ENCODE measurements around the gene DLGAP1. TPM values are rescaled to one million over a fixed set of nuclear protein-coding genes. Genes with fewer than 3 reads are reported as not detected.

DLGAP1 gene
- total and polyA plus RNA-seq, 2 of the 4 experiments (the other 2 are of a cell fraction), result under 0.01 to 0.09 TPM

- no peak overlapping the region for H4K91ac ChIP-seq (ENCODE audit: insufficient read depth, low read depth, low read length)
- in situ Hi-C loops (cut with MboI; ENCODE audit: low sequenced_read_pairs) (no loop called here), intact Hi-C loops (cut with micrococcal nuclease) (no loop called here), dilution Hi-C loops (cut with HindIII; ENCODE audit: low sequenced_read_pairs, unreplicated experiment) (no loop called here)
- no peak overlapping the region for H3K56ac ChIP-seq (ENCODE audit: extremely low read depth, insufficient read depth, low read length)
- no peak for ATAC-seq (ENCODE audit: low read depth)
- H3K27ac ChIP-seq (ENCODE audit: insufficient read depth, low read length), result no peak overlapping the region
- no peaks in the 10 kb centered on the region for H3K9me1 ChIP-seq (ENCODE audit: insufficient read depth, low read length)
- BruUV-seq (replicated peaks), result no TSS peak
- H2AK9ac ChIP-seq (replicated peaks; ENCODE audit: low read depth, low read length, poor library complexity), result no peak overlapping the region
- TF ChIP-seq FOS (IDR thresholded peaks at IDR 0.05; ENCODE audit: low read depth, low read length) (no peak), NFE2L2 (IDR thresholded peaks at IDR 0.05; ENCODE audit: low read depth, low read length) (no peak), MXI1 (IDR thresholded peaks at IDR 0.05; ENCODE audit: borderline replicate concordance, low read depth, low read length) (no peak), MAZ (IDR thresholded peaks at IDR 0.05; ENCODE audit: borderline replicate concordance, low read depth, low read length) (no peak), CEBPB (IDR thresholded peaks at IDR 0.05; ENCODE audit: low read depth, low read length) (no peak), BHLHE40 (IDR thresholded peaks at IDR 0.05; ENCODE audit: low read depth, low read length) (no peak), RCOR1 (IDR thresholded peaks at IDR 0.05; ENCODE audit: insufficient replicate concordance, low read length) (no peak), RFX5 (IDR thresholded peaks at IDR 0.05; ENCODE audit: low read depth, low read length) (no peak)
- TF ChIP-seq, protein P1, sequence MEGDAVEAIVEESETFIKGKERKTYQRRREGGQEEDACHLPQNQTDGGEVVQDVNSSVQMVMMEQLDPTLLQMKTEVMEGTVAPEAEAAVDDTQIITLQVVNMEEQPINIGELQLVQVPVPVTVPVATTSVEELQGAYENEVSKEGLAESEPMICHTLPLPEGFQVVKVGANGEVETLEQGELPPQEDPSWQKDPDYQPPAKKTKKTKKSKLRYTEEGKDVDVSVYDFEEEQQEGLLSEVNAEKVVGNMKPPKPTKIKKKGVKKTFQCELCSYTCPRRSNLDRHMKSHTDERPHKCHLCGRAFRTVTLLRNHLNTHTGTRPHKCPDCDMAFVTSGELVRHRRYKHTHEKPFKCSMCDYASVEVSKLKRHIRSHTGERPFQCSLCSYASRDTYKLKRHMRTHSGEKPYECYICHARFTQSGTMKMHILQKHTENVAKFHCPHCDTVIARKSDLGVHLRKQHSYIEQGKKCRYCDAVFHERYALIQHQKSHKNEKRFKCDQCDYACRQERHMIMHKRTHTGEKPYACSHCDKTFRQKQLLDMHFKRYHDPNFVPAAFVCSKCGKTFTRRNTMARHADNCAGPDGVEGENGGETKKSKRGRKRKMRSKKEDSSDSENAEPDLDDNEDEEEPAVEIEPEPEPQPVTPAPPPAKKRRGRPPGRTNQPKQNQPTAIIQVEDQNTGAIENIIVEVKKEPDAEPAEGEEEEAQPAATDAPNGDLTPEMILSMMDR (conservative IDR thresholded peaks at IDR 0.05; ENCODE audit: low read depth, low read length), result no peak
- TF ChIP-seq, protein P2, sequence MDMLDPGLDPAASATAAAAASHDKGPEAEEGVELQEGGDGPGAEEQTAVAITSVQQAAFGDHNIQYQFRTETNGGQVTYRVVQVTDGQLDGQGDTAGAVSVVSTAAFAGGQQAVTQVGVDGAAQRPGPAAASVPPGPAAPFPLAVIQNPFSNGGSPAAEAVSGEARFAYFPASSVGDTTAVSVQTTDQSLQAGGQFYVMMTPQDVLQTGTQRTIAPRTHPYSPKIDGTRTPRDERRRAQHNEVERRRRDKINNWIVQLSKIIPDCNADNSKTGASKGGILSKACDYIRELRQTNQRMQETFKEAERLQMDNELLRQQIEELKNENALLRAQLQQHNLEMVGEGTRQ (IDR thresholded peaks at IDR 0.05; ENCODE audit: low read depth, low read length), result no peak
- TF ChIP-seq, protein P3, sequence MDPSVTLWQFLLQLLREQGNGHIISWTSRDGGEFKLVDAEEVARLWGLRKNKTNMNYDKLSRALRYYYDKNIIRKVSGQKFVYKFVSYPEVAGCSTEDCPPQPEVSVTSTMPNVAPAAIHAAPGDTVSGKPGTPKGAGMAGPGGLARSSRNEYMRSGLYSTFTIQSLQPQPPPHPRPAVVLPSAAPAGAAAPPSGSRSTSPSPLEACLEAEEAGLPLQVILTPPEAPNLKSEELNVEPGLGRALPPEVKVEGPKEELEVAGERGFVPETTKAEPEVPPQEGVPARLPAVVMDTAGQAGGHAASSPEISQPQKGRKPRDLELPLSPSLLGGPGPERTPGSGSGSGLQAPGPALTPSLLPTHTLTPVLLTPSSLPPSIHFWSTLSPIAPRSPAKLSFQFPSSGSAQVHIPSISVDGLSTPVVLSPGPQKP (IDR thresholded peaks at IDR 0.05; ENCODE audit: borderline replicate concordance, low read depth, low read length), result no peak
- H2BK15ac ChIP-seq (ENCODE audit: low read depth, low read length), result no peak overlapping the region
- no peaks in the 10 kb centered on the region for H3K27me3 ChIP-seq (ENCODE audit: control insufficient read depth, insufficient read depth, low read length)
- peaks cover 6% of the 10 kb centered on the region; the same call in 1 of the 2 replicates for H3K9me3 ChIP-seq (ENCODE audit: control insufficient read depth, insufficient read depth, low read length)
- no peak overlapping the region for H2BK20ac ChIP-seq (ENCODE audit: low read depth, low read length)
- H4K5ac ChIP-seq (ENCODE audit: low read depth, low read length), result no peak overlapping the region
- no peak overlapping the region for H4K8ac ChIP-seq (ENCODE audit: low read depth in 2 of 2, low read length in 2 of 2)
- H3K4me2 ChIP-seq (ENCODE audit: low read depth, low read length), result no peak overlapping the region
- H3K4ac ChIP-seq (ENCODE audit: low read depth, low read length), result no peak overlapping the region
- no peaks in the 10 kb centered on the region for H3K36me3 ChIP-seq (ENCODE audit: control insufficient read depth, insufficient read depth, low read length)
- no peak overlapping the region for H3K9ac ChIP-seq (ENCODE audit: low read depth, low read length)
- no peak overlapping the region for H2BK120ac ChIP-seq (ENCODE audit: low read depth, low read length)
- no peaks in the 10 kb centered on the region for H4K20me1 ChIP-seq (ENCODE audit: insufficient read depth, low read length)
- no peak overlapping the region for H3K4me3 ChIP-seq (ENCODE audit: insufficient read depth, low read depth, low read length)
- no peak overlapping the region for H3K14ac ChIP-seq (replicated peaks; ENCODE audit: low read depth, low read length)
- no peak for DNase-seq
- no CpG with 5 or more reads among the region's 6 CpGs for WGBS, 2 experiments (ENCODE audit: extremely low coverage in 2 of 2, insufficient read length in 1 of 2)
- no peak overlapping the region for H2BK5ac ChIP-seq (ENCODE audit: low read depth, low read length, poor library complexity, severe bottlenecking)
- POLR2A ChIA-PET (ENCODE audit: unreplicated experiment), result no interaction called here
- no peak overlapping the region for H3K18ac ChIP-seq (ENCODE audit: low read depth, low read length)
- no peaks in the 10 kb centered on the region for H3K4me1 ChIP-seq (ENCODE audit: control insufficient read depth, insufficient read depth, low read length)
- H3K79me1 ChIP-seq (ENCODE audit: low read depth in 1 of 2, low read length in 2 of 2), result no peaks in the 10 kb centered on the region
- H3K23ac ChIP-seq (ENCODE audit: low read depth, low read length), result no peak overlapping the region
- CTCF ChIA-PET, result no interaction called here
- no peak overlapping the region for H2AFZ ChIP-seq (replicated peaks; ENCODE audit: low read length, poor library complexity)
- no peak overlapping the region for H2AK5ac ChIP-seq (ENCODE audit: low read depth, low read length)
These were observed 63.2 kb downstream of the DLGAP1 start for GRCh38 chr18:4391859-4392258.
